K562 (cell line): ENCODE measurements around the gene COL6A1. TPM values are rescaled to one million over a fixed set of nuclear protein-coding genes. Genes with fewer than 3 reads are reported as not detected.

Source experiments
- ARID1B ChIP-seq: fragments of 450-650 bp; IDR thresholded peaks from 2 replicates; pipeline ENCODE4 v1.6.1; 2016; ENCODE audit warnings: antibody characterized with exemption, mild to moderate bottlenecking, inconsistent platforms
- KAT8 ChIP-seq: fragments of 450-650 bp; IDR thresholded peaks from 2 replicates; pipeline ENCODE4 v1.6.1; 2016; ENCODE audit warnings: low read depth, mild to moderate bottlenecking
- MTF1 ChIP-seq: fragments of 250-450 bp; sonication (Bioruptor Pico); IDR thresholded peaks from 2 replicates; pipeline ENCODE4 v1.9.0; 2021; ENCODE audit warnings: moderate library complexity, mild to moderate bottlenecking, inconsistent platforms, borderline replicate concordance
- RFX5 ChIP-seq: IDR thresholded peaks from 2 replicates; pipeline ENCODE4 v1.6.1; 2011; ENCODE audit warnings: low read depth, mild to moderate bottlenecking, improper control_type of control experiment, low read length
- TEAD1 ChIP-seq, 2 experiments: fragments of 450-650 bp in 1 of 2; sonication (generic) in 1 of 2; formaldehyde crosslinking; IDR thresholded peaks; 2 replicates each; pipeline versions ENCODE4 v1.4.0 to v1.8.0; 2020 to 2022; ENCODE audit warnings: mild to moderate bottlenecking in 2 of 2, missing genetic modification reagents in 1 of 2
- ZC3H4 ChIP-seq: sonication (generic); formaldehyde crosslinking; IDR thresholded peaks from 2 replicates; pipeline ENCODE4 v1.9.0; 2021; ENCODE audit warnings: missing genetic modification reagents, borderline replicate concordance
- ZNF384 ChIP-seq: IDR thresholded peaks from 2 replicates; pipeline ENCODE4 v1.6.1; 2012; ENCODE audit warnings: low read depth, low read length, improper control_type of control experiment
- ZNF507 ChIP-seq: conservative IDR thresholded peaks from 2 replicates; pipeline ENCODE4 v1.6.1; 2017; ENCODE audit warnings: missing genetic modification characterization, missing compliant biosample characterization
- polyA plus RNA-seq, 8 experiments: library from polyadenylated mRNA; depleted of rRNA in 4 of 8; stranded (reverse) in 5 of 8; unstranded in 3 of 8; fragments of >200 nt; fragmentation: Nextera tagmentation in 2 of 8; fragmentation: Illumina TruSeq in 1 of 8; extraction: Ambion mirVana in 2 of 8; extraction: Trizol in 1 of 8; gene quantifications; 2 replicates each; pipeline versions ENCODE4 v1.2.1 to v1.2.3, GENCODE V29; 2011 to 2014; ENCODE audit warnings: inconsistent platforms in 1 of 8, missing spikeins in 1 of 8
- total RNA-seq, 7 experiments: library from RNA; depleted of rRNA in 6 of 7; stranded (reverse); fragments of >200 nt in 6 of 7; fragmentation: Illumina TruSeq in 2 of 7; extraction: Trizol in 2 of 7; gene quantifications; 2 replicates each; pipeline versions ENCODE4 v1.2.1 to v1.2.3, GENCODE V29; 2011 to 2021; ENCODE audit warnings: low replicate concordance in 1 of 7
- TF ChIP-seq, protein P1 (sequence below): fragments of 450-650 bp; IDR thresholded peaks from 2 replicates; pipeline ENCODE4 v1.6.1; 2018; ENCODE audit not compliant: partially characterized antibody
- TF ChIP-seq, protein P2 (sequence below), 2 experiments: fragments of 450-650 bp in 1 of 2; sonication (generic) in 1 of 2; formaldehyde crosslinking; conservative IDR thresholded peaks; 2 replicates each; pipeline versions ENCODE4 v1.4.0 to v1.8.1; 2020 to 2022; ENCODE audit warnings: mild to moderate bottlenecking in 1 of 2, missing genetic modification reagents in 1 of 2
- TF ChIP-seq, protein P3 (sequence below): conservative IDR thresholded peaks from 2 replicates; pipeline ENCODE4 v1.6.1; 2011; ENCODE audit warnings: low read depth, mild to moderate bottlenecking, low read length; ENCODE audit not compliant: control insufficient read depth
- TF ChIP-seq, protein P4 (sequence below): fragments of 250-450 bp; sonication (Bioruptor Pico); IDR thresholded peaks from 2 replicates; pipeline ENCODE4 v1.8.0; 2022; ENCODE audit warnings: moderate library complexity, mild to moderate bottlenecking, inconsistent platforms
- TF ChIP-seq, protein P5 (sequence below): fragments of 450-650 bp; formaldehyde crosslinking; IDR thresholded peaks from 2 replicates; pipeline ENCODE4 v1.4.0; 2020; ENCODE audit warnings: mild to moderate bottlenecking, moderate library complexity
- TF ChIP-seq, protein P6 (sequence below): fragments of 250-450 bp; sonication (Bioruptor Pico); IDR thresholded peaks from 2 replicates; pipeline ENCODE4 v1.4.0; 2020
- TF ChIP-seq, protein P7 (sequence below): fragments of 250-450 bp; sonication (Bioruptor Pico); IDR thresholded peaks from 2 replicates; pipeline ENCODE4 v1.5.0; 2022; ENCODE audit warnings: mild to moderate bottlenecking

The COL6A1 gene
- total and polyA plus RNA-seq, 9 of the 15 experiments (the other 6 are each of a cell fraction or from before 2014, with no cell fraction given), result 0.07 to 1.3 (median 0.14) TPM; not detected in 3

DNA sequence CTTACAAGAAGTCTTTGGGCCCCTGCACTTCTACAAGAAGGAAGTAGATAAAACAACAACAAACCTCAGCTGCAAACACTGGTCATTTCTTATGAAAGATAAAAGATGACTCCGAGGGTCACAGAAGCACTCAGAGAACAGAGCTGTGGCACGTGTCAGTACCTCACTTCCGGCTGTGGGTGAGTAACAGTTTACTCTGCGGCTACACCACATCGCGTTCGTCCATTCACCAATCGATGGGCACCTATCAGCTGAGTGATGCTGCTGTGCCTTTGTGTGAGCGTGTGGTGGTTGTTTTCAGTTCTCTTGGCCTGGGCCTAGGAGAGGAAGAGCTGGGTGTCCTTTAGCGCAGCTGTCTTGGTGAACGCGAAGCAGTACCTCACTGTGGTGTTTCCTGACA lies 49.9 kb downstream of the COL6A1 start (continued):
- TF ChIP-seq, protein P1, sequence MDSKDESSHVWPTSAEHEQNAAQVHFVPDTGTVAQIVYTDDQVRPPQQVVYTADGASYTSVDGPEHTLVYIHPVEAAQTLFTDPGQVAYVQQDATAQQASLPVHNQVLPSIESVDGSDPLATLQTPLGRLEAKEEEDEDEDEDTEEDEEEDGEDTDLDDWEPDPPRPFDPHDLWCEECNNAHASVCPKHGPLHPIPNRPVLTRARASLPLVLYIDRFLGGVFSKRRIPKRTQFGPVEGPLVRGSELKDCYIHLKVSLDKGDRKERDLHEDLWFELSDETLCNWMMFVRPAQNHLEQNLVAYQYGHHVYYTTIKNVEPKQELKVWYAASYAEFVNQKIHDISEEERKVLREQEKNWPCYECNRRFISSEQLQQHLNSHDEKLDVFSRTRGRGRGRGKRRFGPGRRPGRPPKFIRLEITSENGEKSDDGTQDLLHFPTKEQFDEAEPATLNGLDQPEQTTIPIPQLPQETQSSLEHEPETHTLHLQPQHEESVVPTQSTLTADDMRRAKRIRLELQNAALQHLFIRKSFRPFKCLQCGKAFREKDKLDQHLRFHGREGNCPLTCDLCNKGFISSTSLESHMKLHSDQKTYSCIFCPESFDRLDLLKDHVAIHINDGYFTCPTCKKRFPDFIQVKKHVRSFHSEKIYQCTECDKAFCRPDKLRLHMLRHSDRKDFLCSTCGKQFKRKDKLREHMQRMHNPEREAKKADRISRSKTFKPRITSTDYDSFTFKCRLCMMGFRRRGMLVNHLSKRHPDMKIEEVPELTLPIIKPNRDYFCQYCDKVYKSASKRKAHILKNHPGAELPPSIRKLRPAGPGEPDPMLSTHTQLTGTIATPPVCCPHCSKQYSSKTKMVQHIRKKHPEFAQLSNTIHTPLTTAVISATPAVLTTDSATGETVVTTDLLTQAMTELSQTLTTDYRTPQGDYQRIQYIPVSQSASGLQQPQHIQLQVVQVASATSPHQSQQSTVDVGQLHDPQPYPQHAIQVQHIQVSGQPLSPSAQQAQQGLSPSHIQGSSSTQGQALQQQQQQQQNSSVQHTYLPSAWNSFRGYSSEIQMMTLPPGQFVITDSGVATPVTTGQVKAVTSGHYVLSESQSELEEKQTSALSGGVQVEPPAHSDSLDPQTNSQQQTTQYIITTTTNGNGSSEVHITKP, result no peak
- TF ChIP-seq, protein P2, sequence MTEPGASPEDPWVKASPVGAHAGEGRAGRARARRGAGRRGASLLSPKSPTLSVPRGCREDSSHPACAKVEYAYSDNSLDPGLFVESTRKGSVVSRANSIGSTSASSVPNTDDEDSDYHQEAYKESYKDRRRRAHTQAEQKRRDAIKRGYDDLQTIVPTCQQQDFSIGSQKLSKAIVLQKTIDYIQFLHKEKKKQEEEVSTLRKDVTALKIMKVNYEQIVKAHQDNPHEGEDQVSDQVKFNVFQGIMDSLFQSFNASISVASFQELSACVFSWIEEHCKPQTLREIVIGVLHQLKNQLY (CRISPR knock-in tag; conservative IDR thresholded peaks at IDR 0.05), result no peak
- TF ChIP-seq, protein P3, sequence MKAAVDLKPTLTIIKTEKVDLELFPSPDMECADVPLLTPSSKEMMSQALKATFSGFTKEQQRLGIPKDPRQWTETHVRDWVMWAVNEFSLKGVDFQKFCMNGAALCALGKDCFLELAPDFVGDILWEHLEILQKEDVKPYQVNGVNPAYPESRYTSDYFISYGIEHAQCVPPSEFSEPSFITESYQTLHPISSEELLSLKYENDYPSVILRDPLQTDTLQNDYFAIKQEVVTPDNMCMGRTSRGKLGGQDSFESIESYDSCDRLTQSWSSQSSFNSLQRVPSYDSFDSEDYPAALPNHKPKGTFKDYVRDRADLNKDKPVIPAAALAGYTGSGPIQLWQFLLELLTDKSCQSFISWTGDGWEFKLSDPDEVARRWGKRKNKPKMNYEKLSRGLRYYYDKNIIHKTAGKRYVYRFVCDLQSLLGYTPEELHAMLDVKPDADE, result no peak
- 0 out of 2 replicates have a peak, but pooled peaks have one; percentile 18 for TF ChIP-seq ARID1B
- TF ChIP-seq ZNF507 (tag), result no peak
- TF ChIP-seq ZC3H4, result no peak
- TF ChIP-seq, protein P4, sequence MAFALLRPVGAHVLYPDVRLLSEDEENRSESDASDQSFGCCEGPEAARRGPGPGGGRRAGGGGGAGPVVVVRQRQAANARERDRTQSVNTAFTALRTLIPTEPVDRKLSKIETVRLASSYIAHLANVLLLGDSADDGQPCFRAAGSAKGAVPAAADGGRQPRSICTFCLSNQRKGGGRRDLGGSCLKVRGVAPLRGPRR (CRISPR knock-in tag), result no peak
- TF ChIP-seq KAT8, result no peak
- TF ChIP-seq, protein P5, sequence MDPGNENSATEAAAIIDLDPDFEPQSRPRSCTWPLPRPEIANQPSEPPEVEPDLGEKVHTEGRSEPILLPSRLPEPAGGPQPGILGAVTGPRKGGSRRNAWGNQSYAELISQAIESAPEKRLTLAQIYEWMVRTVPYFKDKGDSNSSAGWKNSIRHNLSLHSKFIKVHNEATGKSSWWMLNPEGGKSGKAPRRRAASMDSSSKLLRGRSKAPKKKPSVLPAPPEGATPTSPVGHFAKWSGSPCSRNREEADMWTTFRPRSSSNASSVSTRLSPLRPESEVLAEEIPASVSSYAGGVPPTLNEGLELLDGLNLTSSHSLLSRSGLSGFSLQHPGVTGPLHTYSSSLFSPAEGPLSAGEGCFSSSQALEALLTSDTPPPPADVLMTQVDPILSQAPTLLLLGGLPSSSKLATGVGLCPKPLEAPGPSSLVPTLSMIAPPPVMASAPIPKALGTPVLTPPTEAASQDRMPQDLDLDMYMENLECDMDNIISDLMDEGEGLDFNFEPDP, result no peak
- TF ChIP-seq, protein P6, sequence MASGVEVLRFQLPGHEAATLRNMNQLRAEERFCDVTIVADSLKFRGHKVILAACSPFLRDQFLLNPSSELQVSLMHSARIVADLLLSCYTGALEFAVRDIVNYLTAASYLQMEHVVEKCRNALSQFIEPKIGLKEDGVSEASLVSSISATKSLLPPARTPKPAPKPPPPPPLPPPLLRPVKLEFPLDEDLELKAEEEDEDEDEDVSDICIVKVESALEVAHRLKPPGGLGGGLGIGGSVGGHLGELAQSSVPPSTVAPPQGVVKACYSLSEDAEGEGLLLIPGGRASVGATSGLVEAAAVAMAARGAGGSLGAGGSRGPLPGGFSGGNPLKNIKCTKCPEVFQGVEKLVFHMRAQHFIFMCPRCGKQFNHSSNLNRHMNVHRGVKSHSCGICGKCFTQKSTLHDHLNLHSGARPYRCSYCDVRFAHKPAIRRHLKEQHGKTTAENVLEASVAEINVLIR (CRISPR knock-in tag), result no peak
- no peak for TF ChIP-seq MTF1 (CRISPR knock-in tag)
- no peak for TF ChIP-seq TEAD1 (CRISPR knock-in tag; IDR thresholded peaks at IDR 0.05)
- TF ChIP-seq, protein P7, sequence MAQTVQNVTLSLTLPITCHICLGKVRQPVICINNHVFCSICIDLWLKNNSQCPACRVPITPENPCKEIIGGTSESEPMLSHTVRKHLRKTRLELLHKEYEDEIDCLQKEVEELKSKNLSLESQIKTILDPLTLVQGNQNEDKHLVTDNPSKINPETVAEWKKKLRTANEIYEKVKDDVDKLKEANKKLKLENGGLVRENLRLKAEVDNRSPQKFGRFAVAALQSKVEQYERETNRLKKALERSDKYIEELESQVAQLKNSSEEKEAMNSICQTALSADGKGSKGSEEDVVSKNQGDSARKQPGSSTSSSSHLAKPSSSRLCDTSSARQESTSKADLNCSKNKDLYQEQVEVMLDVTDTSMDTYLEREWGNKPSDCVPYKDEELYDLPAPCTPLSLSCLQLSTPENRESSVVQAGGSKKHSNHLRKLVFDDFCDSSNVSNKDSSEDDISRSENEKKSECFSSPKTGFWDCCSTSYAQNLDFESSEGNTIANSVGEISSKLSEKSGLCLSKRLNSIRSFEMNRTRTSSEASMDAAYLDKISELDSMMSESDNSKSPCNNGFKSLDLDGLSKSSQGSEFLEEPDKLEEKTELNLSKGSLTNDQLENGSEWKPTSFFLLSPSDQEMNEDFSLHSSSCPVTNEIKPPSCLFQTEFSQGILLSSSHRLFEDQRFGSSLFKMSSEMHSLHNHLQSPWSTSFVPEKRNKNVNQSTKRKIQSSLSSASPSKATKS, result no peak
- TF ChIP-seq RFX5, result no peak
- no peak for TF ChIP-seq ZNF384
